MM.1S (cell line): ENCODE measurements around the gene APCDD1L.

Experiments
- EZH2 ChIP-seq: fragments of 300-600 bp; sonication (generic); optimal IDR thresholded peaks from 2 replicates; pipeline ENCODE3; 2017; ENCODE audit warnings: low read depth, mild to moderate bottlenecking, antibody characterized with exemption, low read length, mixed read lengths
- EZH2phosphoT487 ChIP-seq: fragments of 300-600 bp; sonication (generic); IDR thresholded peaks from 2 replicates; pipeline ENCODE4 v1.6.1; 2018; ENCODE audit warnings: antibody characterized with exemption, low read length
- TF ChIP-seq, protein P1 (sequence below): fragments of 300-600 bp; sonication (generic); IDR thresholded peaks from 2 replicates; pipeline ENCODE4 v1.5.1; 2016; ENCODE audit warnings: antibody characterized with exemption, low read length, mixed read lengths

DNA sequence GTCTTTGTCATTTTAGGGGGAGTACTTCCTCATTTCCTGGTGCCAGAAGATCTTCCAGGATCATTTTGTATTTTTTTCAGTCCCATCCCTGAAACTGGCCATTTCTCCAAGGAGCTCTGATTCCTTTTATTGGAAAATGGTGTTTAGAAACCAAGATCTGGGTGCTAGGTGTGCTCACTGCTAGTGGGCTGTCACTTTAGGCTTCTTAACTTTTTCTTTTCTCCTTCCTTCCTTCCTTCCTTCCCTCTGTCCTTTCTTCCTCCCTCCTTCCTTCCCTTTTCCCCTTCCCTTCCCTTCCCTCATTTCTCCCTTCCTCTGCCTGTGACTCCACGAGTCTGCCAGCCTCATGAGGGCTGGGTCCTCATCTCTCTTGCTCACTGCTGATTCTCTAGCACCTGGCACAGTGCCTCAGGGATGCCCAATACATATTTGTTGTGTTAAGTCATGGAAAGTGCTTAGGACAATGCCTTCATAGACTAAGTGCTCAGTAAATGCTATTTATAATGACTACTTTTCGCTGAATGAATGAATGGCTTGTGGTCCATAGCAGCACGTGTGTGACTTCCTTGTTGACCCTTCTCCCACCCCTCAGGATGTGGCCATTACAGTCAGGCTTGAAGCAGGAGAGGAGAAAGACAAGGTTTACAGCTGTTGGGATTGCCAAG, 36.9 kb downstream of the APCDD1L start:
- TF ChIP-seq, protein P1, sequence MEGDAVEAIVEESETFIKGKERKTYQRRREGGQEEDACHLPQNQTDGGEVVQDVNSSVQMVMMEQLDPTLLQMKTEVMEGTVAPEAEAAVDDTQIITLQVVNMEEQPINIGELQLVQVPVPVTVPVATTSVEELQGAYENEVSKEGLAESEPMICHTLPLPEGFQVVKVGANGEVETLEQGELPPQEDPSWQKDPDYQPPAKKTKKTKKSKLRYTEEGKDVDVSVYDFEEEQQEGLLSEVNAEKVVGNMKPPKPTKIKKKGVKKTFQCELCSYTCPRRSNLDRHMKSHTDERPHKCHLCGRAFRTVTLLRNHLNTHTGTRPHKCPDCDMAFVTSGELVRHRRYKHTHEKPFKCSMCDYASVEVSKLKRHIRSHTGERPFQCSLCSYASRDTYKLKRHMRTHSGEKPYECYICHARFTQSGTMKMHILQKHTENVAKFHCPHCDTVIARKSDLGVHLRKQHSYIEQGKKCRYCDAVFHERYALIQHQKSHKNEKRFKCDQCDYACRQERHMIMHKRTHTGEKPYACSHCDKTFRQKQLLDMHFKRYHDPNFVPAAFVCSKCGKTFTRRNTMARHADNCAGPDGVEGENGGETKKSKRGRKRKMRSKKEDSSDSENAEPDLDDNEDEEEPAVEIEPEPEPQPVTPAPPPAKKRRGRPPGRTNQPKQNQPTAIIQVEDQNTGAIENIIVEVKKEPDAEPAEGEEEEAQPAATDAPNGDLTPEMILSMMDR = no peak
- TF ChIP-seq EZH2phosphoT487 (no peak), EZH2 (no peak)
